SJCRH30 (cell line): ENCODE data around the gene TNFAIP8L1. TPM values are rescaled to one million over a fixed set of nuclear protein-coding genes. Genes with fewer than 3 reads are reported as not detected.
"Not testable (repeated sequence)": the region's sequence is repeated elsewhere in the genome, so short reads cannot be mapped to it uniquely, and the experiment has no call there.

Experiments
- DNase-seq, 2 experiments: peaks; one replicate each; pipeline ENCODE4 v3.0.0-alpha.2; 2015 to 2020
- H3K27ac ChIP-seq: fragments of 250-450 bp; sonication (Bioruptor Pico); 2 replicates; pipeline ENCODE4 v1.5.1; 2020; ENCODE audit warnings: mild to moderate bottlenecking, moderate library complexity
- H3K27me3 ChIP-seq: fragments of 250-450 bp; sonication (Bioruptor Pico); 2 replicates; pipeline ENCODE4 v1.5.1; 2020; ENCODE audit warnings: mild to moderate bottlenecking, moderate library complexity
- H3K36me3 ChIP-seq: fragments of 250-450 bp; sonication (Bioruptor Pico); 2 replicates; pipeline ENCODE4 v1.5.1; 2020; ENCODE audit warnings: mild to moderate bottlenecking, moderate library complexity
- H3K4me1 ChIP-seq: fragments of 250-450 bp; sonication (Bioruptor Pico); 2 replicates; pipeline ENCODE4 v1.5.1; 2020; ENCODE audit warnings: mild to moderate bottlenecking, moderate library complexity
- H3K4me3 ChIP-seq: fragments of 250-450 bp; sonication (Bioruptor Pico); 2 replicates; pipeline ENCODE4 v1.5.1; 2020; ENCODE audit warnings: mild to moderate bottlenecking, moderate library complexity
- H3K9me3 ChIP-seq: fragments of 250-450 bp; sonication (Bioruptor Pico); replicated peaks from 2 replicates; pipeline ENCODE4 v1.5.1; 2020; ENCODE audit warnings: mild to moderate bottlenecking, moderate library complexity
- total RNA-seq: library from RNA; depleted of rRNA; stranded (reverse); fragments of >200 nt; shearing (Covaris generic); gene quantifications from 2 replicates; pipeline ENCODE4 v1.2.3, GENCODE V29; 2014; rRNA removed

The TNFAIP8L1 gene
- 8.5 and 8.8 TPM in 2 replicates for total RNA-seq

- no peaks in the 10 kb centered on the region for H3K9me3 ChIP-seq
- H3K4me1 ChIP-seq = peaks cover 11% of the 10 kb centered on the region
- H3K27me3 ChIP-seq = no peaks in the 10 kb centered on the region
- H3K36me3 ChIP-seq = no peaks in the 10 kb centered on the region
- H3K27ac ChIP-seq = peak within 1 kb of the TSS; percentile 51
- H3K4me3 ChIP-seq = peak within 1 kb of the TSS; percentile 78
- peak; percentile 97 for DNase-seq
Observed at GRCh38 chr19:4638828-4639530, at the start of gene TNFAIP8L1. Gene TNFAIP8L1, plus strand, starts transcription at chr19:4639516. Its CDS starts 12,354 bp downstream, at chr19:4651870.

GRCh38 chr19:4589579-4590410 is 49.5 kb upstream of the TNFAIP8L1 start:
- Histone ChIP-seq H3K27me3 (no peaks in the 10 kb centered on the region), H3K9me3 (no peaks in the 10 kb centered on the region), H3K27ac (no peak overlapping the region), H3K4me1 (peaks cover 15% of the 10 kb centered on the region), H3K36me3 (no peaks in the 10 kb centered on the region), H3K4me3 (no peak overlapping the region)
- peak; percentile 56 to 60 for DNase-seq

DNA sequence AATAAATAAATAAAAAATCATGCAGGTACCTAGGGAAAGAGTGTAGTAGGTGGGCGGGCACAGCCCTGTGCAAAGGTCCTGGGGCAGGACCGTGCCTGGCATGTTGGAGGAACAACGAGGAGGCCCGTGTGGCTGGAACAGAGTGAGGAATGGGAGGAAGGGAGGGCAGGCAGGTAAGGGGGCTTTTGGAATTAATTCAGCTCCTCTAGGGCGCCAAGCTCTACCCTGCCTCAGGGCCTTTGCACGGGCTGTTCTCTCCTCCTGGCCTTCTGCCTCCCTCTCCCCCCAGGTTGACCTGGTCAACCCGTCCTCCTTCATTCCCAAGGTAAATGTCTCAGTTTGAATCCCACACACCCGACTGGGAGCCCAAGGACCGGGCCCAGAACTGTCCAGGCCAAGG is 48.8 kb upstream of the TNFAIP8L1 start:
- H3K9me3 ChIP-seq = no peaks in the 10 kb centered on the region
- no peak overlapping the region for H3K27ac ChIP-seq
- peaks cover 16% of the 10 kb centered on the region for H3K4me1 ChIP-seq
- no peak overlapping the region for H3K4me3 ChIP-seq
- DNase-seq = no peak
- H3K27me3 ChIP-seq = no peaks in the 10 kb centered on the region
- no peaks in the 10 kb centered on the region for H3K36me3 ChIP-seq

DNA sequence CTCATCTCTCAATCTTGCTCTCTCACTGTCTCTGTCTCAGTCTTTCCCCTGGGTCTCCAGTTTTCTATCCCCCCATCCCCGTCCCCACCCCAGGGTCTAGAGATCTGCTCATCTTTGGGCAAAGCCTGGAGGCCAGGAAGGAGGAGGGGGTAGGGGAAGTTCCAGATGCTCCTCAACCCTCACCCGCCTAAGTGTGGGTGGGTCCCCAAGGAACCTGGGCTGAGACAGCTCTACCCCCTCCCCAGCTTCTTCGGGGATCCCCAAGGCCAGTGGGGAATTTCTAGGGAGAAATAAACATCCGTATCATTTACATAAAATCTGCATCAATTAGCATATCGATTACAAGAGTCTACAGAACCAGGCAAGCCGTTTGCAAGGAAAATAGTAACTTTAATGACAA is 48.0 kb upstream of the TNFAIP8L1 start:
- no peak overlapping the region for H3K4me3 ChIP-seq
- no peak for DNase-seq
- no peaks in the 10 kb centered on the region for H3K9me3 ChIP-seq
- H3K36me3 ChIP-seq = no peaks in the 10 kb centered on the region
- no peak overlapping the region for H3K27ac ChIP-seq
- peaks cover 22% of the 10 kb centered on the region for H3K4me1 ChIP-seq
- no peaks in the 10 kb centered on the region for H3K27me3 ChIP-seq

GRCh38 chr19:4592445-4592844 is 46.9 kb upstream of the TNFAIP8L1 start:
- no peaks in the 10 kb centered on the region for H3K27me3 ChIP-seq
- H3K4me1 ChIP-seq = peaks cover 33% of the 10 kb centered on the region
- H3K36me3 ChIP-seq = no peaks in the 10 kb centered on the region
- no peak for DNase-seq
- H3K4me3 ChIP-seq = no peak overlapping the region
- H3K9me3 ChIP-seq = no peaks in the 10 kb centered on the region
- no peak overlapping the region for H3K27ac ChIP-seq

- H3K4me1 ChIP-seq = peaks cover 25% of the 10 kb centered on the region
- no peaks in the 10 kb centered on the region for H3K27me3 ChIP-seq
- H3K27ac ChIP-seq = no peak overlapping the region
- no peaks in the 10 kb centered on the region for H3K9me3 ChIP-seq
- no peak for DNase-seq
- H3K36me3 ChIP-seq = no peaks in the 10 kb centered on the region
- H3K4me3 ChIP-seq = no peak overlapping the region
Observed at GRCh38 chr19:4593409-4593851, 45.9 kb upstream of the TNFAIP8L1 start.

GRCh38 chr19:4594201-4594600 is 45.1 kb upstream of the TNFAIP8L1 start:
- H3K36me3 ChIP-seq = no peaks in the 10 kb centered on the region
- no peak overlapping the region for H3K4me3 ChIP-seq
- H3K9me3 ChIP-seq = no peaks in the 10 kb centered on the region
- no peak for DNase-seq
- H3K27ac ChIP-seq = no peak overlapping the region
- peaks cover 25% of the 10 kb centered on the region for H3K4me1 ChIP-seq
- H3K27me3 ChIP-seq = no peaks in the 10 kb centered on the region

DNA sequence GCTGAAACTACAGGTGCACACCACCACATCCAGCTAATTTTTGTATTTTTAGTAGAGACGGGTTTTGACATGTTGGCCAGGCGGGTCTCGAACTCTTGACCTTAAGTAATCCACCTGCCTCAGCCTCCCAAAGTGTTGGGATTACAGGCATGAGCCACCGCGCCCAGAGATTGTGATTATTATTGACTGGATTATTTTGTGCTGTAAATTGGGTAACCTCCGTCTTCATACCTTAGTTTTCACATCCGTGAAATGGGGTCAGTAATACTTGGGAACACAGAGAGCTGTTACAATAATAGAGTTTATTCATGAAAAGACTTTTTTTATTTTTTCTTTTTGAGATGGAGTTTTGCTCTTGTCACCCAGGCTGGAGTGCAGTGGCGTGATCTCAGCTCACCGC is 44.2 kb upstream of the TNFAIP8L1 start:
- peaks cover 25% of the 10 kb centered on the region for H3K4me1 ChIP-seq
- not testable (repeated sequence) for H3K27ac ChIP-seq, H3K9me3 ChIP-seq, H3K27me3 ChIP-seq, H3K36me3 ChIP-seq, DNase-seq, H3K4me3 ChIP-seq

- Histone ChIP-seq H3K36me3 (no peaks in the 10 kb centered on the region), H3K27me3 (no peaks in the 10 kb centered on the region), H3K27ac (peak overlapping the region; percentile 77), H3K4me1 (peaks cover 25% of the 10 kb centered on the region), H3K4me3 (no peak overlapping the region; the same call in 1 of the 2 replicates), H3K9me3 (no peaks in the 10 kb centered on the region)
- DNase-seq = peak; percentile 91
Observed at GRCh38 chr19:4596033-4596904, 43.0 kb upstream of the TNFAIP8L1 start.

- no peaks in the 10 kb centered on the region for H3K9me3 ChIP-seq
- H3K4me3 ChIP-seq = peak overlapping the region; percentile 40
- peak overlapping the region; percentile 11 for H3K27ac ChIP-seq
Observed at GRCh38 chr19:4597278-4597974, 41.9 kb upstream of the TNFAIP8L1 start.

DNA sequence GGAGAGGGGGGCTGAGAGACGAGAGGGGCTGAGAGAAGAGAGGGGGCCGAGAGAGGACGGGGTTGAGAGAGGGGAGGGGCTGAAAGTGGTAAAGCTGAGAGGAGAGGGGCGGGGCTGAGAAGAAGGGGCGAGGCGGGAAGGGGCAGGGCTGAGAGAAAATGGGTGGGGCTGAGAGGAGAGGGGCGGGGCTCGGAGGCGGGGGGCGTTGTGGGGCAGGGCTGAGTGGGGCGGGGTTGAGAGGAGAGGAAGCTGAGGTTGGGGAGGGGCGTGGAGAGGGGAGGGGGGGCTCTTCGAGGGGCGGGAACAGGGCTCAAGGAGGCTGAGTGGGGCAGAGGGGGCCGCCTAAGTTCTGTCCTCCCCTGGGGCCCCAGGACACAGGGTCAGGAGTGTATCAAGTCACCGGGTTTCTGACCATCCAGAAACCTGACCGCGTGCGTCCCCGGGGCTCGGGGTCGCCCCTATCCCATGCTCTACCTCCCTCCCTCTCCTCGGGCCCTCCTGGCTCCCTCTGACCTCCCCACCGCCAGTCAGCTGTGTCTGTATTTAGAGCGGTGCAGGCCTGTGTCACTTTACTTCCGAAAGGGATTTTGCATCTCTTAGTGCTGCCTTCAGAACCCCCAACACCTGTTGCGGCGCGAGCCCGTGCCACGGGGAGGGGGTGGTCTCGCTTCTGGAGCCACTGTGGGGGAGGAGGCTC is 41.2 kb upstream of the TNFAIP8L1 start:
- no peaks in the 10 kb centered on the region for H3K36me3 ChIP-seq
- peak; percentile 92 to 94 for DNase-seq
- H3K9me3 ChIP-seq = no peaks in the 10 kb centered on the region
- no peaks in the 10 kb centered on the region for H3K27me3 ChIP-seq
- H3K4me3 ChIP-seq = peak overlapping the region; percentile 43
- H3K27ac ChIP-seq = peak overlapping the region; percentile 70
- peaks cover 25% of the 10 kb centered on the region for H3K4me1 ChIP-seq

More at GRCh38 chr19:4597278-4597974, 41.9 kb upstream of the TNFAIP8L1 start:
- peak in 1 of 2 experiments; percentile 59 for DNase-seq
- H3K4me1 ChIP-seq = peaks cover 25% of the 10 kb centered on the region
- H3K36me3 ChIP-seq = no peaks in the 10 kb centered on the region
- no peaks in the 10 kb centered on the region for H3K27me3 ChIP-seq

- DNase-seq = no peak
- Histone ChIP-seq H3K9me3 (no peaks in the 10 kb centered on the region), H3K27ac (peak overlapping the region; percentile 70; the same call in 1 of the 2 replicates), H3K4me3 (peak overlapping the region; percentile 43), H3K4me1 (peaks cover 25% of the 10 kb centered on the region), H3K36me3 (no peaks in the 10 kb centered on the region), H3K27me3 (no peaks in the 10 kb centered on the region)
Observed at GRCh38 chr19:4598712-4599111, 40.6 kb upstream of the TNFAIP8L1 start.

DNA sequence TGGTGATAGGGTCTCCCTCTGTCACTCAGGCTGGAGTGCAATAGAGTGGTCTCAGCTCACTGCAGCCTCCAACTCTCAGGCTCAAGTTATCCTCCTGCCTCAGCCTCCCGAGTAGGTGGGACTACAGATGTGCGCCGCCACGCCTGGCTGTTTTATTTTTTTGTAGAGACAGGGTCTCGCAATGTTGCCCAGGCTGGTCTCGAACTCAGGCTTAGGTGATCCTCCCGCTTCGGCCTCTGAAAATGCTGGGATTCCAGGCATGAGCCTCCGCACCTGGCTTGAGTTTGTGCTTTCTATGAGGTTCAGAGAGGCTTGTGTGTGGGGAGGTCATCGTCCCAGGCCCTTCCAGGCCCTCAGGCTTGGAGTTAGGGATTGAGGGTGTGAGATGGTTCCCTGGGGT is 39.2 kb upstream of the TNFAIP8L1 start:
- no peak overlapping the region for H3K4me3 ChIP-seq
- H3K27ac ChIP-seq = no peak overlapping the region
- DNase-seq = no peak
- H3K4me1 ChIP-seq = peaks cover 25% of the 10 kb centered on the region
- H3K9me3 ChIP-seq = no peaks in the 10 kb centered on the region
- peaks cover under 1% of the 10 kb centered on the region; the same call in 1 of the 2 replicates for H3K27me3 ChIP-seq
- no peaks in the 10 kb centered on the region for H3K36me3 ChIP-seq
